Thyroid gland (tissue), 4 donors: ENCODE results near the gene CILP2.

Source experiments
- CTCF ChIP-seq, 6 experiments: fragments of 200-600 bp in 3 of 6; fragments of 450-650 bp in 3 of 6; sonication (generic) in 3 of 6; IDR thresholded peaks; one replicate each; pipeline ENCODE4 v1.5.1; 2016 to 2019; ENCODE audit warnings: antibody characterized with exemption in 6 of 6, mild to moderate bottlenecking in 2 of 6, inconsistent platforms in 1 of 6, moderate library complexity in 1 of 6
- POLR2A ChIP-seq, 2 donors: fragments of 450-650 bp; IDR thresholded peaks; one replicate each; pipeline ENCODE4 v1.6.1; 2017; ENCODE audit warnings: antibody characterized with exemption in 2 of 2, mild to moderate bottlenecking in 2 of 2, moderate library complexity in 1 of 2

DNA sequence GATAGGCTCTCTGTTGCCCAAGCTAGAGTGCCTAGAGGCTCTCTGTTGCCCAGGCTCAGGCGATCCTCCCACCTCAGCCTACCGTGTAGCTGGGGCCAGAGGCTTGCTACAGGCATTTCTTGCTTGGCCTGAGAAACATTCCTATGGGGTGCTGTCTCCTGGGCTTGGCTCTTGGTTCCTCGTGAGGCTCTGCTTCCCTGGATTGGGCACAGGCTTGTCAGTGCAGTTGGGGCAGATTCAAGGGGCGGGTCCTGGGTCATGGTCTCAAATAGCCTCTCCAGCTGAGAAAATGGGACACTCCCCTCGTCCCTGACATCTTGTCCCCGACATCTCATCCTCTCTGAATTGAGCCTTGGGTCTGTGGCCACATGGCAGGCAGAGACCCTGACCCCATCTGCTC is 27.6 kb upstream of the CILP2 start:
- TF ChIP-seq CTCF (IDR thresholded peaks at IDR 0.05) (no peak), POLR2A (IDR thresholded peaks at IDR 0.05) (no peak)
